Stimulated activated CD8-positive, alpha-beta memory T cell treated with anti-CD3 and anti-CD28 coated beads, Interleukin-7, amount 100 ng/mL, for 48 hours (primary cell): ENCODE data around the gene CEP164.

Experiments used
- DNase-seq, 2 donors: peaks; one replicate each; pipeline ENCODE4 v3.0.0-alpha.2; 2020; ENCODE audit warnings: low read depth in 1 of 2; ENCODE audit errors: extremely low read depth in 1 of 2

Gene CEP164

DNA sequence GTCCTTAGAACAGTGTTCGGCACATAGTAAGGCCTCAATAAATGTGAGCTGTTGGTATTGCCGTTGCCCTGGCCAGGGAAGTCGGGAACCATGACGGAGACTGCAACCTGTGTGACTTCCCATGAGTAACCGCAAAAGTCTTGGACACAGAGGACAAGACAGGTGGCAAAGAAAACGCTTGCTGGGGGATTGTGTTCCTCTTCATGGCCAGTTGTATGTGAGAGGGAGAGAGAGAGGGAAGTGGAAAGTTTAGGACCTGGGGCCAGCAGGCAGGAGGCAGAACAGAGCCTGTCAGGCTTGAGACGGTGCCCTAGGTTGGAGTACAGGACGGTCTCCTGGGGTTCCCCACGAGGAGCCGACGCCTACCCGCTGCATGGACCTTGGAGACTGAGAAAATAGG is 90.2 kb downstream of the CEP164 start:
- DNase-seq, result no peak

DNA sequence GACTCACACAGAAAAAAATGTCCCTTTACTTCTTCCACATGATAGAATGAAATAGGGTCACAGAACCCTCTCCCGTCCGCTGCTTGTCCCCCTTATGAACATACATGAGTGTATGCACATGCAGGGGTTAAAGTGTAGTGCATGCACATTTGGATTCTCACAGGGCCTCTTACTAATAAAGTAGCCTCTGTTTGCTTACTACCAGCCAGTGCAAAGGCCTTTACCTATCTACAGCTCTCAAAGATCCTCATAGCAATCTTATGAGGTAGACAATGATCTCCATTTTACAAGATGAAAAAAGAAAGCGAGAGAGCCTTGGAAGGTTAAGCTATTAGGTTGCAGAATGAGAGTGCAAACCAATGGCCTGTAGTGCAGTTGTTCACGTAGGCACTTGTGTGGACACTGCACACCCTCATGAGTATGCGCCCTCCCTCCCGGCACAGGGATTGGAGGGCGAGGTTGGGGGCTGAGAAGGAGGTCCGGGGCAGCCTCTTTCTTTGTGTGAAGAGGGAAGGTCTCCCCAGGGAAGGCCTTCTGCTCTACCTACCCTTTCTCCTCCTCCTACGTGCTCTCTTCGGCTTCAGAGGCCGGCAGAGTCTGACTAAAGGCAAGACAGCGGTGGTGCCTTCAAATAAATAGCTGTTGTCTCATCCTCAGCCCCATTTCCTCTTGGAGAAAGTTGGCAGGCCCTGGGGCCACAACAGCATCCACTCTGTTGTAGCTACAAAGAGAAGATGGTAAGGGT is 91.3 kb downstream of the CEP164 start:
- DNase-seq, result no peak

DNA sequence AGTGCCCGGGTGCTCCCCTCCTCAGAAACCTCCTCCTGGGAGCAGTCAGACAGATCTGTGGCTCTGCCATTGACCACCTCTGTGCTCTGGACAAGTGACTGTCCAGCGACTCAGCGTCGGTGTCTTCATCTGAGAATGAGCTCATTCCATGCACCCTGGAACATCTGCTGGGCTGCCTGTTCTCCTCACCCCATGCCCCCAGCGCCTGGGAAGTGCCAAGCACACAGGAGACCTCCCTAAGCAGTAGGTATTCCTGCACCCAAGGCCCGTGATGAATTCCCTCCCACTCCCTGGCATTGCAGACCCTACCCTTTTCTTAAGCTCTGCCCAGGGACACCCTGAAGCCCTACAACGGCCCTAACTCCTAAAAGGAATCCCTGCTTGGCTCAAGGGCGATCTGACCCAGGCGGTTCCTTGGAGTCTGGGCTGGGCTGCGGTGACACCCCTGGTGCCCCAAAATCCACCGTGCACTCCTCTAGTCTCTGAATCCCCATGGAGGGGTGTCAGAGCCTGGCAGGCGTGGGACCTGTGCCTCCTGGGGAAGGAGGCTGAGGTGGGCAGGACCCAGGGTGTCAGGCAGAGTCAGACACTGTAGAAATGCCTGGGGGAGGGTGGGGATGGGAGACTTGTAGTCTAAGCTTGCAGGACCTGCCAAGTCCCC is 92.0 kb downstream of the CEP164 start:
- no peak for DNase-seq

DNA sequence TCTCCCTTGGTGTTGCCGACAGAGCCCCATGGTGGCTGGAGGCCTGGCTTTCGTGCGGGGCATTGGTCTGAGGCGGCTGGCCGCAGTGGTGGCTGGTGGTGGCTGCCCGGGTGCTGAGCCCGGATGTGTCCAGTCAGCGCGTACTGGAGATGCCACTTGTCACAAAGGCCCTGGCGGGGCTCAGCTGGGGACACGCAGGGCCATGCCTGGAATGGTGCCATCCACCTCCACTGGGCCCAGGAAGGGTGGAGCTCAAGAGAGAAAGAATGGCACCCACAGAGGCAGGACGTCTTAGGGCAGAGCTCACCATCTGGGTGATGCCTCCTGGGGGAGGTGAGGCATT is 92.5 kb downstream of the CEP164 start:
- no peak for DNase-seq

DNA sequence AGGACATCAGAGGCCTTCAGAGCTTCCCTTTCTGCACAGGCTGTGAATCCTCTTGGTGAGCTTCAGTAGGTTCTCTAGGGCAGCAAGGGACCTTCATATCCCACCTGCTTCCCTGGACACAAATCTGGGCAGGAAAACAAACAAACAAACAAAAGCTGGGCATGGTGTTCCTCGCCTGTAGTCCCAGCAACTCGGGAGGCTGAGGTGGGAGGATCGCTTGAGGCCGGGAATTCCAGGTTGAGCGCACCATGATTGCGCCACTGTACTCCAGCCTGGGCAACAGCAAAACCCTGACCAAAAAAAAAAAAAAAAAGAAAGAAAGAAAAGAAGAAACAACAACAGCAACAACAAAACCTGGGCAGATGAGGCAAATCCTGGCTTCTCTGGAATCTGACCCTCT is 92.9 kb downstream of the CEP164 start:
- DNase-seq, result no peak

DNA sequence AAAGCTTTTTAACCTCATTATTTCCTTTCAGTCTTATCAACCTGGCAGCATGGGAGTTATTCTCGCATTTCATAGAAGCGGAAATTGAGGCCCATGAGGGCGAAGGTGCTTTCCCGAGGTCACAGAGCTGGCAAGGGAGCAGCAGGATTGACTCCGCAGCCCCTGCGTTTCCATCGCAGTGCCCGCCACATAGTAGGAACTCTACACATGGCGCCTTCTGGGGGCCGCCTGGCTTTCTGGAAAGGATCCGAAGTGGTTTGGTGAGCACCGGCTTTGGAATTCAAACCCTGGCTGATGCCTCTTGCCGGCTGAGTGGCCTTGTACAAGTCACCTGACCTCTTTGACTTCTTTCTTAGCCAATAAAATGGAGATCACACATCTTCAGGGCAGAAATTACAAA is 93.4 kb downstream of the CEP164 start:
- DNase-seq, result no peak

DNA sequence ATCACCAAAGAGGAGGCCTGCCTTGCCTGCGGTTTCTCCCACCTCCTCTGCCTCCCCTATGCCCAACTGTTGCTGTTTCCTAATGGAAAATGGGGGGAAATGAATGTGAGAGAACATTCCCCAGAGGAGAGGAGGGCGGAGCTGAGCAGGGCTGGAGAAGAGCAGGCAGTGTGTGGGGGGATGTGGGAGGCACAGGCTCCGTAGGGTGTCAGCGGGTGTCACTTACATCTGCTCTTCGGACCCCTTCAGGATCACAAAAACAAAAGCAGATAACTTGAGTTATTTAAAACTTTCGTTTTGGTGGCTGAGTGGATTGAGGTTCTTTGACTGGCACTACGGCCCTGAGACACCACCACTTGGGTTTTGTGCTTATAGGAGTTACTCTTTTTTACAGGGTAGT is 93.8 kb downstream of the CEP164 start:
- DNase-seq, result no peak

DNA sequence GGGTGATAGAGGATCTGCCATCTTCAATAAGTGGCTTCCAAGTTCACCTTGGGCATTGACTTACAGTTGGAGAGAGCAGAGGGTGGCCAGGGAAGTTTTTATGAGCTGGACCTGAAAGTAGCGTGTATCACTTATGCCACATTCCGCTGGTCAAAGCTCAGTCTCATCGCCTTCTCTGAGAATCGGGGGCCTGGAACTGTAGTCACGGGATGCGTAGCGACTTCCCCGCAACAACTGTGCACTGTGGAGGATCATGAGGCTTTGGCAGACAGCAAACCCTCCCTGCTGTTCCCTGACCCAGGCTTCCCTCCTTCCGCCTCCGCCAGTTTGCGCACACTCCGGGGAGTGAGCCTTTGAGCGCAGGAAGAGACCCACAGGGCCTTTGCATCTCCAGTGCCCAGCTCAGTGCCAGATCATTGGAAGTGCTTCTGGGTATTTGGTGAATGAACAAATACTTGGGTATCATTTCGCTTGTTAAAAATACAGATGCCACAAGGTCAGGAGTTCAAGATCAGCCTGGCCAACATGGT is 95.5 kb downstream of the CEP164 start:
- DNase-seq, result no peak

DNA sequence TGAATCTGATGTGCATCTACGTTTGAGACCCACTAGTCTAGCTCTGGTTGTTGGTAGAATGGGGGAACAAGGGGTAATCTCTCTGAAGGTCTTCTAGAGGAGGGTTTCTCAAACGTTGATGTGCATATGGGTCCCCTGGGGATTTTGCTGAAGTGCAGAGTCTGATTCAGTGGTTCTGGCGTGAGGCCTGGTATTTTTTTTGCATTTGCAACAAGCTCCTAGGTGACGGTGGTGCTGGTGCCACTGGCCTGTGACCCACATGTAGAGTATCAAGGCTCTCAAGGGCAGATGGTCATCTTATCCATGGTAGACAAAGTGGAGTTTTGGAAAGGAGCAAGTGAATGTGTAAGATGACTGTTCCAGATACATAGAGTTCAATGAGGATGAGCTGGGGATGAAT is 97.1 kb downstream of the CEP164 start:
- no peak for DNase-seq

DNA sequence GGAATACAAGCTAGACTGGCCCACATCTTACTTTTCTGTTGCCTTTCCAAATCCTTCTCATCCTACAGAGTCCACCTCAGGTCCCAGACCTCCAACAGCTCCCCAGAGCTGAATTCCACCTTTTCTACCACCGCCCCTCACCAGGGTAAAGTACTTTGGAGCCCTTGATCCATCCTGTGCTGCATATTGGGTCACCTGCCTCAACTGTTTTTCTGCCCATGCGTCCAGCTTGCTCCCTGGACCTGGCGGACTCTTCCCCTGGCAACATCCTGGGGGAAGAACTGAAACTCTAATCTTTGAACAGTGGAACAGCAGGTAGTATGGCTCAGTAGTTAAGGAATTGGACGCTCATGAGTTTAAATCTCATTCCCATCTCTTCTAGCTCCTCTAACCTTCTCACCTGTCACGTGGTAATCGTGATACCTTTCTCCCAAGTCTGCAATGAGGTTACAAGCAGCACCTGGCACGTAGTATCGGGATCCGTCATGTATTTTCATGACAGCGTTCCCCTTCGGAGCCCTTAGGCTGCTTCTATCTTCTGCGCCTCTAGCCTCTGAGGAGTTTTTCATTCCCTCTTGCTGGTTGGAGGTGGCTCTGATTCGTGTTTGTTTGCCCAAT is 98.1 kb downstream of the CEP164 start:
- no peak for DNase-seq

DNA sequence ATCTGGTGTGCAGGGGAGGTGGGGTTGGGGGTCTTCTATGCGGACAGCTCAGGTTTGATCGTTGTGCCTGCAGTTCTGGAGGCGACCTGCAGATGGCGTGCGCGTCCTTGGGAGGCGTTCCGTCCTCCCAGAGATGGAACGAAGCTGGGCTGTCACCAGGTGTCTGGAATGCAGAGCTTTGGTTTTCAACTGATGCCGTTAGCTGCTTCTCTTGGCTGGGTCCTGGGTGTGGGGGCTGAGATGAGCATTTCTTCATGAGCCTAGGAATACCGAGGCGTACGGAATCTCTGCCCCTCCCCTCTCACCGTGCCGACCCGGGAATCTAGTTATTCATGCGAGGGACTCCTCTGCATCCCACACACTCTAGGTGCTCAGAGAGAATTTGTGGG is 98.6 kb downstream of the CEP164 start:
- peak; percentile 33 to 49 for DNase-seq

DNA sequence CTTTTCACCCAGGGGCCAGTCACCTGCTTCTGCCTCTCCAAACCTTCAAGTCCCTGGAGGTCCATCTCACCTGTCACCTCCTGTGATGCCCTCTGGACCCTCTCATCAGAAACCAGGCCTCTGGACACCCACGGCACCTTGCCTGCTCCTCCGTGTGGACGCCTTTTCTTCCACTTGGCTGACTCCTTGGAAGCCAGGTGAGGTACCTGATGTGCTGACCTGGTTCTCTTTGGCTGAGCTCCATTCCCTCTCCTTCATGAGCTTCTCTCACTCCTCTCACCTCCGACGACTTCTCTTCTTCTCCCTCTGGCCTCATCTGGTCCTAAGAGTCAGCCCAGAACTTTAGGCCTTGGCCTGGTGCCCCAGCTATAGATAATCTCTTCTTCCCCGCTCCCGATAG is 99.3 kb downstream of the CEP164 start:
- DNase-seq, result no peak

DNA sequence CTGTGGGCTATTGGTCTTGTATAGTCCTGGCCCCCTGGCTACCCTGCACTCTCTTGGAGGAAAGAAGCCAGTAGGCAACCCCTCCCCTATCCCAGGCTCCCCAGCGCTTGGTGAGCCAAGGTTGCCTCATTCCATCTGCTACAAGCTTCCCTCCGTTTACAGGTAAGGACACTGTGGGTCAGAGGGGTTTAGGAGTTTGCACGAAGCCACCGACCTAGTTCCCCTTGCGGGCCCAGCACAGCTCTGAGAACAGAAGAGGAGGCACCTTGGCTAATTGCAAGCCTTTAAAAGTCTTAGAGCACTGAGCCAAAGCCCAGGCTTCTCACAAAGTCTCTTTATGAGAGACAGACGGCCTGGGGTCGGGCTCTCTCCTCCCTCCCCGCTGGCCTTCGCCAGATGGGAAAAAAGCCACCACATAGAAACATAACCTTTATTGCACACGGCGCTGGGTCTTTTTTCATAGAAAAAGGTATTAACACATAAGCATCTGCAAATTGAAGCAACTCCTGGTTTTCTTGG is 99.8 kb downstream of the CEP164 start:
- DNase-seq, result no peak

DNA sequence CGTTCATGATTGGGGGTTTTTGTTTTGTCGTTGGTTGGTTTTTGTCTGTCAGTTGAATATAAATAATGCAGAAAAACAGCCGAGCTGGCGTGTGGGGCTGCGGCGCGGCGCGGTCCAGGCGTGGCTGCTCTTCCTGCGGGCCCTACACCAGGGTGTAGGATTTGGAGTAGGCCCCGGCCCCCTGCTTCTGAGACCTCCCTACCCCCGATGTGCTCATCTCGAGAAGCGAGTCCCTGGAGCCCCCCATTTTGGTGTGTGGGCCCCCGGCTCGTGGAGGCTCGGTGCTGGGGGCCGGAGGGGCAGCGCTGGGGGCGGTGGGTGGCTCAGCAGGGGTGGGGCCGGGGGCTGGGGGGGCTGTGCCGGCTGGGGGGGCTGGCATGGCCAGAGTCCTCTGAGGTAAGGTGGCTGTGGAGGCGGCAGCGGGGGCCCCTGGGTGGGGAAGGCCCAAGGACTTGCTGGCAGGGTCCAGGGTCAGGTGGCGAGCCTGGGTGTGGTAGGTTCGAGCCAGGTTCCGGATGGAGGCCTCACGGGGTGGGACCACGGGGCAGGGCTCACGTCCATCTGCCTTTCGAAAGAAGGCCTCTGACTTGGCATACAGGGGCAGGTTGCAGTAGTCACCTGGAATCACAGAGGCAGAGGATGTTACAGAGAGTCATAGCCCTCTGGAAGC is 100.7 kb downstream of the CEP164 start:
- DNase-seq, result no peak

DNA sequence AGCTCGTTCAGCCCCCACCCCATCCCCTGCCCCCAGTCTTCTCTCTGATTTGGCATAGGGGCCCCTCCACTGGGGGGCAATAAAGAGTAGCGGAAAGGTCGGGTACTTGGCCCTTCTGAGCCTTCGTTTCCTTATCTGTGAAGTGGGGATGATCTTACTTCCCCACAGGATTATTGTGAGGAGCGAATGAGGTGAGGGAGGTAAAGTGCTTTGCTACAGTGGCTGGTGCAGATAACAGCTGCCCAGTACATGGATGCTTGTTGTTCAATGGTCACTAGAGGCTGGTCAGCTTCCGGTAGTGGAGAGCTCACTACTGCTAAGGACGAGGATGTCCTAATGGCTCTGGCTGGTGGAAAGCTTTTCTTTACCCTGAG is 101.2 kb downstream of the CEP164 start:
- no peak for DNase-seq

DNA sequence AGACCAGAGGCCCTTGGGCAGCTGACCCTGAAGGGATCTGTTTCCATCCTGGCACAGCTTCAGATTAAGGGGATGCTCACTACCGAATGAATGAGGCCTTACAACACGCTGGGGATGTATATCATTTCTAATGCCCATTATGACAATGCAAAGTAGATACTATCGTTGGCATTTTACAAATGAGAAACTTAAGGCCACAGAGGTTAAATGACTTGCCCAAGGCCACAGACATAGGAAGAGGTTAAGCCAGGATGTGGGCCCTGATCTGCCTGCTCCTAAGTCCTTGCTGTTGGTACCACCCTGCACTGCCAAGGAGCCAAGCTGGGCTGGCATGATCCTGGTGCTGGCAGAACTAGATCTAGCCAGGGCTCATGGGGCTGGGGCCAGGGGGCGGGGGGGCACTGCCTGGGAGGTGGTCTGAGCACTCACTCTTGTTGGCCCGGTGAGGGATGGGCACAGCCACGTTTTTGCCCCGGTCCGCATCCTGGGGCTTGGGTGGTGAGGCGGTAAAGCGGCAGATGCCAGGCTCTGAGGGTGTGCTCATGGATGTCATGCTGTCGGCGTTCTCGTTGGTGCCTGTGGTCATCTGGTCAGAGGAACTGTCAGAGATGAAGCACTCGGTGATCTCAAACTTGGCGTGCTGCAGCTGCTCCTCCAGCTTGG is 102.8 kb downstream of the CEP164 start:
- DNase-seq, result no peak

DNA sequence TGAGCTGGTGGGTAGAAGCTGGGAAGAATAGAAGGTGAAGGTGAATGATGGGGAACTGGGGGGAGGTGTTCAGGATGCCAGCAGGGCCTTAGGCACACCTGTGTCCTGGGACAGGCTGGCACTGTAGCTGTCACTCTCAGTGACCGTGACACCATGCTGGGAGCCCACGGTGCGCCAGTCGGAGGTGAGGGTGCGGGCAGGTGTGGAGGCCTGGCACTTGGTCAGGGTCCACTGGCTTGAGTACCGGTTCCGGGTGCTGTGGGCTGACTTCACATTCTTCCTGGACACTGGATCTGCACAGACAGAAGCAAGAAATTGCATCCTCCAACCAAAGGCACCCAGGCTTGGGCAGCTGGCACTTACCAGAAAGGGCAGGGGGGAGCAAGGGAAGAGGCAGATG is 103.8 kb downstream of the CEP164 start:
- DNase-seq, result no peak

DNA sequence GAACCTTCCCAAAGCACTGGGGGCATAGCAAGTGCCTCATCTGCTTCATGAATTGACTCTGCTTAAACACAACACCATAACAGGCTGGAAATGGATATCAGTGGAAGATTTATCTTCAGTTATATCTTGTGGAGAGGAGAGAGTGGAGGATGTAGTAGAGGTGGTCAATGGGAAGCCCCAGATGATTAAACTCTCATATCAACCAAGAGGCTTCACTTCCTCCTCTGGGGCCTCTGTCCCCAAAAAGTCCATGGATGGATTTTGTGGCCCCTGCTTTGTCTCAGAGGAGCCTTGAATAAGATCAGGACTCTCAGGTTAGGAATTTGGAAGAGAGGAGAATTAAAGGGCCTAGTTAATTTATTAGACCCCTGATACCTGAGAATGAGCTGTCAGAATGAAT is 106.1 kb downstream of the CEP164 start:
- no peak for DNase-seq

DNA sequence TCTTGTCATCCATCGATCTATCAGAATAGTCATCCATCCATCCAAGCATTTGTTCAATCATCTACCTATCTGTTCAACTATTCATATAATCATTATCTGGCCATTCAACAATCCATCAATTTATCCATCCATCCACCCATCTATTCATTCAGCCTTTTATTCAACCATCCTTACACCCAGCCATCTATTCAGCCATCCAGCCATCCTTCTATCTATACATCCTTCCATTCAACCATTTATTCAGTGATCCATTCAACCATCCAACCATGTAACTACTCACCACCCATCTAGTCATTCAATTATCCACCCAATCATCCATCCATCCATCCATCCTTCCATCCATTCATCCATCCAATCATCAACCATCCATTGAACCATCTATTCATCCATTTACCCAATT is 106.8 kb downstream of the CEP164 start:
- no peak for DNase-seq

DNA sequence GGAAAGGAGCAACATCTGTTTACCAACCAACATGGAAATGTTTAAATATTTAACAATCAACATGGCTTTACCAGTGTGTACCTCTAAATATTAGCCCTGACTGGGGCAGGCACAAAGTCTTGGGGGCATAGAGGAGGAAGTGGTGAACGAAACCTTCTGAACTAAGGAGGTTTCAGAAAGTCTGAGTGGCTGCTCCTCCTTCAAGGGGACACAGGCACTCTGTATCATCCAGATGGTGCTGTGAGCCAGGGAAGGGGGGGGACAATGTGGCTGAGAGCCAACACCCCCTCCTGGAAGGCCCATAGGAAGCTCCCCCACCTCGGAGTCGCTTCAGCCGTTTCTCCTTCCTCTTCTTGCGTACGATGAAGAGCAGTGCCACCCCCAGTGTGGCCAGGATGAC is 107.7 kb downstream of the CEP164 start:
- no peak for DNase-seq
